HG03521 (cell line): ENCODE measurements around the gene CLK1.

Source experiments
- ATAC-seq: cut with Tn5 transposase; IDR thresholded peaks from one replicate; pipeline ENCODE4 v1.9.1; 2021; ENCODE audit warnings: mild to moderate bottlenecking, moderate library complexity; ENCODE audit not compliant: unreplicated experiment

The CLK1 gene

GRCh38 chr2:200811333-200812121, 52.9 kb downstream of the CLK1 start, which contains the start of gene BZW1:
Gene BZW1, plus strand, starts transcription at chr2:200811910. Its CDS starts 1,308 bp downstream, at chr2:200813218.
- peak; percentile 79 for ATAC-seq

- no peak for ATAC-seq
Observed at GRCh38 chr2:200810998-200811332, 53.5 kb downstream of the CLK1 start.

GRCh38 chr2:200810252-200810997, 54.0 kb downstream of the CLK1 start:
- ATAC-seq = no peak

- no peak for ATAC-seq
Observed at GRCh38 chr2:200809506-200810251, 54.8 kb downstream of the CLK1 start.
